C4-2B (cell line): ENCODE results near the gene SPOCD1.

Experiments
- CTCF ChIP-seq: fragments of 450-650 bp; conservative IDR thresholded peaks from 2 replicates; pipeline ENCODE4 v1.5.1; 2017; ENCODE audit warnings: mild to moderate bottlenecking
- ZFX ChIP-seq: fragments of 450-650 bp; IDR thresholded peaks from 2 replicates; pipeline ENCODE4 v1.6.1; 2017

DNA sequence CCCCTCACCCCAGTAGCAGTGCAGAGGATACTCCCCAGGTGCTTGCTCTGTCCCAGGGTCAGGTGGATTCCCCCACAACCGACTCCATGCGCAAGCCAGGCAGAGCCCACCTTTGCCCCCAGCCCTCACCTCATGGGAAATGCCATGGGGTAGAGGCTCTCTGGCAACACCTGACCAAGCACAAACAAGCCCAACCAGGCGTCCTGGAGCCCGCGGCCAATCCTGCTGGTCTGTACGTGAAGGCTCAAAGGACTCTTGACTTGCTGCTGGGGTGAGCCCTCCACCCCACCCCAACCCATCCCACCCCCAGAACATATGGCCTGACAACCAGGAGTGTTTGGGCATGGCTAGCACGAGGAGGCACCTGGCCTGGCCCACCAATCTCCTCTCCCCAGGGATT lies 53.5 kb downstream of the SPOCD1 start:
- TF ChIP-seq CTCF (no peak), ZFX (no peak)
